HUES6 (cell line): Measurements from ENCODE around the gene CALN1.

Source experiments
- H3K27ac ChIP-seq: 2 replicates; pipeline ENCODE4 v1.7.0; 2013; ENCODE audit warnings: low read depth, mild to moderate bottlenecking, low read length, inconsistent platforms
- H3K27me3 ChIP-seq: 2 replicates; pipeline ENCODE4 v1.6.1; 2013; ENCODE audit warnings: low read length; ENCODE audit not compliant: control insufficient read depth, insufficient read depth
- H3K36me3 ChIP-seq: 2 replicates; pipeline ENCODE4 v1.6.1; 2013; ENCODE audit warnings: low read length; ENCODE audit not compliant: control insufficient read depth, insufficient read depth
- H3K4me1 ChIP-seq: 2 replicates; pipeline ENCODE4 v1.6.1; 2013; ENCODE audit warnings: low read length; ENCODE audit not compliant: control insufficient read depth, insufficient read depth
- H3K4me3 ChIP-seq: 2 replicates; pipeline ENCODE4 v1.5.1; 2013; ENCODE audit warnings: low read depth, low read length
- H3K9ac ChIP-seq: one replicate; pipeline ENCODE4 v1.6.1; 2013; ENCODE audit warnings: mild to moderate bottlenecking, low read length
- H3K9me3 ChIP-seq: 2 replicates; pipeline ENCODE4 v1.6.1; 2013; ENCODE audit warnings: low read depth, low read length; ENCODE audit not compliant: control insufficient read depth, insufficient read depth

CALN1 gene

GRCh38 chr7:72437610-72438009 lies 25.5 kb upstream of the CALN1 start:
- no peaks in the 10 kb centered on the region for H3K27me3 ChIP-seq
- no peaks in the 10 kb centered on the region for H3K9me3 ChIP-seq
- no peak overlapping the region for H3K4me3 ChIP-seq
- no peak overlapping the region for H3K27ac ChIP-seq
- H3K4me1 ChIP-seq: no peaks in the 10 kb centered on the region
- H3K36me3 ChIP-seq: no peaks in the 10 kb centered on the region
- no peak overlapping the region for H3K9ac ChIP-seq

- Histone ChIP-seq H3K9ac (no peak overlapping the region), H3K27me3 (no peaks in the 10 kb centered on the region), H3K36me3 (no peaks in the 10 kb centered on the region), H3K27ac (no peak overlapping the region), H3K4me3 (no peak overlapping the region), H3K9me3 (no peaks in the 10 kb centered on the region), H3K4me1 (no peaks in the 10 kb centered on the region)
Measured at GRCh38 chr7:72437061-72437585, 25.0 kb upstream of the CALN1 start.

GRCh38 chr7:72435925-72436480 lies 23.9 kb upstream of the CALN1 start:
- H3K4me1 ChIP-seq: no peaks in the 10 kb centered on the region
- no peak overlapping the region for H3K9ac ChIP-seq
- H3K27me3 ChIP-seq: no peaks in the 10 kb centered on the region
- H3K27ac ChIP-seq: no peak overlapping the region
- H3K9me3 ChIP-seq: no peaks in the 10 kb centered on the region
- H3K36me3 ChIP-seq: no peaks in the 10 kb centered on the region
- H3K4me3 ChIP-seq: no peak overlapping the region

- Histone ChIP-seq H3K9me3 (no peaks in the 10 kb centered on the region), H3K27ac (no peak overlapping the region), H3K4me3 (no peak overlapping the region), H3K9ac (no peak overlapping the region), H3K36me3 (no peaks in the 10 kb centered on the region), H3K4me1 (no peaks in the 10 kb centered on the region), H3K27me3 (no peaks in the 10 kb centered on the region)
Measured at GRCh38 chr7:72435366-72435765, 23.2 kb upstream of the CALN1 start.

- no peaks in the 10 kb centered on the region for H3K27me3 ChIP-seq
- no peak overlapping the region for H3K9ac ChIP-seq
- no peaks in the 10 kb centered on the region for H3K4me1 ChIP-seq
- no peaks in the 10 kb centered on the region for H3K9me3 ChIP-seq
- no peak overlapping the region for H3K4me3 ChIP-seq
- no peaks in the 10 kb centered on the region for H3K36me3 ChIP-seq
- no peak overlapping the region for H3K27ac ChIP-seq
Measured at GRCh38 chr7:72430531-72430930, 18.4 kb upstream of the CALN1 start.

GRCh38 chr7:72429316-72429715 lies 17.2 kb upstream of the CALN1 start:
- Histone ChIP-seq H3K36me3 (no peaks in the 10 kb centered on the region), H3K4me3 (no peak overlapping the region), H3K27ac (no peak overlapping the region), H3K27me3 (no peaks in the 10 kb centered on the region), H3K9ac (no peak overlapping the region), H3K9me3 (no peaks in the 10 kb centered on the region), H3K4me1 (no peaks in the 10 kb centered on the region)

- Histone ChIP-seq H3K9ac (no peak overlapping the region), H3K9me3 (0 out of 2 replicates have a peak, but pooled peaks cover 3% of the 10 kb centered on the region), H3K27ac (no peak overlapping the region), H3K4me3 (no peak overlapping the region), H3K27me3 (no peaks in the 10 kb centered on the region), H3K36me3 (no peaks in the 10 kb centered on the region), H3K4me1 (no peaks in the 10 kb centered on the region)
Measured at GRCh38 chr7:72416846-72417245, 4.7 kb upstream of the CALN1 start.

- Histone ChIP-seq H3K36me3 (no peaks in the 10 kb centered on the region), H3K27ac (no peak overlapping the region), H3K4me3 (no peak overlapping the region), H3K4me1 (no peaks in the 10 kb centered on the region), H3K9ac (no peak overlapping the region), H3K27me3 (no peaks in the 10 kb centered on the region), H3K9me3 (0 out of 2 replicates have a peak, but pooled peaks cover 3% of the 10 kb centered on the region)
Measured at GRCh38 chr7:72415586-72415985, 3.4 kb upstream of the CALN1 start.

GRCh38 chr7:72413886-72414285 lies 1.7 kb upstream of the CALN1 start:
- Histone ChIP-seq H3K9ac (no peak overlapping the region), H3K4me1 (no peaks in the 10 kb centered on the region), H3K36me3 (no peaks in the 10 kb centered on the region), H3K27ac (no peak overlapping the region), H3K9me3 (0 out of 2 replicates have a peak, but pooled peaks cover 3% of the 10 kb centered on the region), H3K27me3 (no peaks in the 10 kb centered on the region), H3K4me3 (no peak overlapping the region)

GRCh38 chr7:72413290-72413689 lies 1.2 kb upstream of the CALN1 start:
- H3K4me1 ChIP-seq: no peaks in the 10 kb centered on the region

GRCh38 chr7:72411419-72411818 lies 719 bp downstream of the CALN1 start:
- Histone ChIP-seq H3K4me3 (no peak overlapping the region), H3K9ac (no peak overlapping the region), H3K27me3 (no peaks in the 10 kb centered on the region), H3K36me3 (no peaks in the 10 kb centered on the region), H3K9me3 (no peaks in the 10 kb centered on the region), H3K4me1 (no peaks in the 10 kb centered on the region), H3K27ac (no peak overlapping the region)

More at GRCh38 chr7:72413290-72413689, 1.2 kb upstream of the CALN1 start:
- no peaks in the 10 kb centered on the region for H3K27me3 ChIP-seq
- H3K9ac ChIP-seq: no peak overlapping the region
- no peak overlapping the region for H3K27ac ChIP-seq
- no peak overlapping the region for H3K4me3 ChIP-seq
- no peaks in the 10 kb centered on the region for H3K36me3 ChIP-seq
- 0 out of 2 replicates have a peak, but pooled peaks cover 3% of the 10 kb centered on the region for H3K9me3 ChIP-seq
